ENCODE measurements around the gene KIF26B.

GRCh38 chr1:245129319-245130240 lies 25.2 kb upstream of the KIF26B start:
- no peak for TF ChIP-seq CTCF (IDR thresholded peaks at IDR 0.05; ENCODE audit: low read length)
- TF ChIP-seq EZH2phosphoT487 (IDR thresholded peaks at IDR 0.05; ENCODE audit: low read length): no peak

Data from MM.1S (cell line).